K562 (cell line): ENCODE data around the gene SMCHD1. TPM values are rescaled to one million over a fixed set of nuclear protein-coding genes. Genes with fewer than 3 reads are reported as not detected.

Experiments used
- AFF4 ChIP-seq: sonication (generic); formaldehyde crosslinking; IDR thresholded peaks from 2 replicates; pipeline ENCODE4 v1.8.0; 2023; ENCODE audit warnings: mild to moderate bottlenecking, missing genetic modification reagents
- CBFA2T3 ChIP-seq: fragments of 450-650 bp; IDR thresholded peaks from 2 replicates; pipeline ENCODE4 v1.6.1; 2017
- CXXC5 ChIP-seq: fragments of 250-450 bp; sonication (Bioruptor Pico); IDR thresholded peaks from 2 replicates; pipeline ENCODE4 v1.8.0; 2022; ENCODE audit warnings: inconsistent platforms, mild to moderate bottlenecking, moderate library complexity
- JUN ChIP-seq, 2 experiments: sonication (generic) in 1 of 2; formaldehyde crosslinking in 1 of 2; IDR thresholded peaks; 2 replicates each; pipeline versions ENCODE4 v1.6.1 to v1.8.0; 2012 to 2022; ENCODE audit warnings: borderline replicate concordance in 2 of 2, mild to moderate bottlenecking in 2 of 2, improper control_type of control experiment in 1 of 2, low read depth in 1 of 2, low read length in 1 of 2, missing genetic modification reagents in 1 of 2
- MAFF ChIP-seq: IDR thresholded peaks from 2 replicates; pipeline ENCODE4 v1.6.1; 2012; ENCODE audit warnings: low read length, improper control_type of control experiment
- MAZ ChIP-seq, 2 experiments: fragments of 450-650 bp in 1 of 2; sonication (generic) in 1 of 2; formaldehyde crosslinking; IDR thresholded peaks in 1 of 2; conservative IDR thresholded peaks in 1 of 2; 2 replicates each; pipeline versions ENCODE4 v1.4.0 to v1.5.0; 2020; ENCODE audit warnings: mild to moderate bottlenecking in 1 of 2, missing genetic modification reagents in 1 of 2
- MEIS2 ChIP-seq: fragments of 450-650 bp; IDR thresholded peaks from 2 replicates; pipeline ENCODE4 v1.6.1; 2014; ENCODE audit warnings: mild to moderate bottlenecking; ENCODE audit not compliant: partially characterized antibody
- MLLT1 ChIP-seq, 2 experiments: fragments of 450-650 bp; IDR thresholded peaks; 2 replicates each; pipeline ENCODE4 v1.6.1; 2016
- MNT ChIP-seq, 2 experiments: fragments of 450-650 bp; conservative IDR thresholded peaks; 2 replicates each; pipeline ENCODE4 v1.6.1; 2017; ENCODE audit warnings: mild to moderate bottlenecking in 2 of 2, moderate library complexity in 2 of 2
- PML ChIP-seq: IDR thresholded peaks from 2 replicates; pipeline ENCODE4 v1.6.1; 2012; ENCODE audit warnings: low read length, inconsistent platforms
- PRPF4 ChIP-seq: fragments of 200-400 bp; formaldehyde crosslinking; IDR thresholded peaks from one replicate; pipeline ENCODE4 v1.6.1; 2017; ENCODE audit warnings: low read length, low read depth, mild to moderate bottlenecking; ENCODE audit not compliant: insufficient read depth, poor library complexity, severe bottlenecking
- SMAD1 ChIP-seq: fragments of 150-350 bp; IDR thresholded peaks from 2 replicates; pipeline ENCODE4 v1.6.1; 2014; ENCODE audit warnings: low read length, low read depth; ENCODE audit not compliant: partially characterized antibody
- SMARCC2 ChIP-seq: fragments of 450-650 bp; IDR thresholded peaks from 2 replicates; pipeline ENCODE4 v1.6.1; 2017; ENCODE audit warnings: antibody characterized with exemption, moderate library complexity, mild to moderate bottlenecking, low read depth
- SMARCE1 ChIP-seq: fragments of 450-650 bp; IDR thresholded peaks from 2 replicates; pipeline ENCODE4 v1.7.1; 2016; ENCODE audit warnings: mild to moderate bottlenecking
- THAP7 ChIP-seq: fragments of 250-450 bp; sonication (Bioruptor Pico); IDR thresholded peaks from 2 replicates; pipeline ENCODE4 v1.5.0; 2021
- ZNF589 ChIP-seq: fragments of 200-800 bp; sonication (Bioruptor generic); IDR thresholded peaks from 2 replicates; pipeline ENCODE4 v1.6.1; 2016; ENCODE audit warnings: low read depth, missing genetic modification characterization, missing compliant biosample characterization
- polyA plus RNA-seq, 8 experiments: library from polyadenylated mRNA; depleted of rRNA in 4 of 8; stranded (reverse) in 5 of 8; unstranded in 3 of 8; fragments of >200 nt; fragmentation: Nextera tagmentation in 2 of 8; fragmentation: Illumina TruSeq in 1 of 8; extraction: Ambion mirVana in 2 of 8; extraction: Trizol in 1 of 8; gene quantifications; 2 replicates each; pipeline versions ENCODE4 v1.2.1 to v1.2.3, GENCODE V29; 2011 to 2014; ENCODE audit warnings: inconsistent platforms in 1 of 8, missing spikeins in 1 of 8
- total RNA-seq, 7 experiments: library from RNA; depleted of rRNA in 6 of 7; stranded (reverse); fragments of >200 nt in 6 of 7; fragmentation: Illumina TruSeq in 2 of 7; extraction: Trizol in 2 of 7; gene quantifications; 2 replicates each; pipeline versions ENCODE4 v1.2.1 to v1.2.3, GENCODE V29; 2011 to 2021; ENCODE audit warnings: low replicate concordance in 1 of 7
- TF ChIP-seq, protein P1 (sequence below): fragments of 450-650 bp; formaldehyde crosslinking; IDR thresholded peaks from 2 replicates; pipeline ENCODE4 v1.4.0; 2022; ENCODE audit warnings: missing genetic modification characterization

Gene SMCHD1
- total and polyA plus RNA-seq, 9 of the 15 experiments (the other 6 are each of a cell fraction or from before 2014, with no cell fraction given) = 6.3 to 144 (median 72.7) TPM

- TF ChIP-seq MNT (conservative IDR thresholded peaks at IDR 0.05) = peak in 1 of 2 experiments; percentile 39; a peak in 2 of 4 replicates
- TF ChIP-seq MAZ (CRISPR knock-in tag; conservative IDR thresholded peaks at IDR 0.05 in 1 of 2, IDR thresholded peaks at IDR 0.05 in 1 of 2) = 0 out of 4 replicates have a peak, but pooled peaks of 1 of the 2 experiments have one; percentile 22
- 0 out of 4 replicates have a peak, but pooled peaks of 1 of the 2 experiments have one; percentile 13 for TF ChIP-seq MLLT1 (IDR thresholded peaks at IDR 0.05)
- no peak for TF ChIP-seq PRPF4
- TF ChIP-seq SMARCE1 = peak; percentile 92
- TF ChIP-seq SMARCC2 = peak; percentile 60; the same call in 1 of the 2 replicates
- no peak for TF ChIP-seq MEIS2
- TF ChIP-seq CBFA2T3 = no peak
- TF ChIP-seq SMAD1 = no peak
- peak; percentile 78 for TF ChIP-seq JUN (IDR thresholded peaks at IDR 0.05; ENCODE audit: borderline replicate concordance, low read depth, low read length)
- no peak for TF ChIP-seq JUN (CRISPR knock-in tag; IDR thresholded peaks at IDR 0.05; ENCODE audit: borderline replicate concordance)
- 0 out of 2 replicates have a peak, but pooled peaks have one; percentile 7 for TF ChIP-seq CXXC5 (CRISPR knock-in tag)
- TF ChIP-seq PML = 0 out of 2 replicates have a peak, but pooled peaks have one; percentile 13
- no peak for TF ChIP-seq AFF4 (CRISPR knock-in tag)
- no peak for TF ChIP-seq MAFF
- 0 out of 2 replicates have a peak, but pooled peaks have one; percentile 40 for TF ChIP-seq ZNF589
- TF ChIP-seq THAP7 (CRISPR knock-in tag) = no peak
- TF ChIP-seq, protein P1, sequence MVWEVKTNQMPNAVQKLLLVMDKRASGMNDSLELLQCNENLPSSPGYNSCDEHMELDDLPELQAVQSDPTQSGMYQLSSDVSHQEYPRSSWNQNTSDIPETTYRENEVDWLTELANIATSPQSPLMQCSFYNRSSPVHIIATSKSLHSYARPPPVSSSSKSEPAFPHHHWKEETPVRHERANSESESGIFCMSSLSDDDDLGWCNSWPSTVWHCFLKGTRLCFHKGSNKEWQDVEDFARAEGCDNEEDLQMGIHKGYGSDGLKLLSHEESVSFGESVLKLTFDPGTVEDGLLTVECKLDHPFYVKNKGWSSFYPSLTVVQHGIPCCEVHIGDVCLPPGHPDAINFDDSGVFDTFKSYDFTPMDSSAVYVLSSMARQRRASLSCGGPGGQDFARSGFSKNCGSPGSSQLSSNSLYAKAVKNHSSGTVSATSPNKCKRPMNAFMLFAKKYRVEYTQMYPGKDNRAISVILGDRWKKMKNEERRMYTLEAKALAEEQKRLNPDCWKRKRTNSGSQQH (CRISPR knock-in tag) = no peak
Observed at GRCh38 chr18:2657788-2658458, 2.4 kb downstream of the SMCHD1 start (continued).
